ENCODE measurements around the gene STARD5. TPM values are rescaled to one million over a fixed set of nuclear protein-coding genes. Genes with fewer than 3 reads are reported as not detected.

STARD5 gene
- polyA plus RNA-seq, 1 experiment, result 5.9 TPM

GRCh38 chr15:81322676-81323253 is 1.2 kb downstream of the STARD5 start:
- Histone ChIP-seq H3K27me3 (ENCODE audit: control insufficient read depth, insufficient read depth, low read length) (no peaks in the 10 kb centered on the region), H3K36me3 (ENCODE audit: control insufficient read depth, insufficient read depth, low read length) (peaks cover 7% of the 10 kb centered on the region), H3K4me3 (ENCODE audit: low read depth, low read length) (no peak overlapping the region)
- ChIA-PET CTCF (no interaction called here), POLR2A (no interaction called here)
- DNase-seq (ENCODE audit: low read depth), result no peak
- no peak for TF ChIP-seq CTCF (IDR thresholded peaks at IDR 0.05; ENCODE audit: insufficient read depth, low read depth, low read length)

GRCh38 chr15:81321667-81322066 is 2.3 kb downstream of the STARD5 start:
- peaks cover 7% of the 10 kb centered on the region for H3K36me3 ChIP-seq (ENCODE audit: control insufficient read depth, insufficient read depth, low read length)
- DNase-seq (ENCODE audit: low read depth), result no peak
- no peak for TF ChIP-seq CTCF (IDR thresholded peaks at IDR 0.05; ENCODE audit: insufficient read depth, low read depth, low read length)
- CTCF ChIA-PET, result interaction anchor here (0.6 kb wide), 1 partner anchor 80 kb away, joined by 3 read pairs; no protein-coding TSS in a partner anchor
- no peaks in the 10 kb centered on the region for H3K27me3 ChIP-seq (ENCODE audit: control insufficient read depth, insufficient read depth, low read length)
- POLR2A ChIA-PET, result no interaction called here
- H3K4me3 ChIP-seq (ENCODE audit: low read depth, low read length), result no peak overlapping the region

- ChIA-PET POLR2A (no interaction called here), CTCF (no interaction called here)
- no peaks in the 10 kb centered on the region for H3K27me3 ChIP-seq (ENCODE audit: control insufficient read depth, insufficient read depth, low read length)
- no peak overlapping the region for H3K4me3 ChIP-seq (ENCODE audit: low read depth, low read length)
- TF ChIP-seq CTCF (IDR thresholded peaks at IDR 0.05; ENCODE audit: insufficient read depth, low read depth, low read length), result no peak
- peaks cover 7% of the 10 kb centered on the region for H3K36me3 ChIP-seq (ENCODE audit: control insufficient read depth, insufficient read depth, low read length)
- no peak for DNase-seq (ENCODE audit: low read depth)
Measured at GRCh38 chr15:81317642-81318017, 6.3 kb downstream of the STARD5 start.

- ChIA-PET POLR2A (no interaction called here), CTCF (interaction anchor here (0.7 kb wide), 1 partner anchor 42 kb away, joined by 3 read pairs; no protein-coding TSS in a partner anchor)
- H3K27me3 ChIP-seq (ENCODE audit: control insufficient read depth, insufficient read depth, low read length), result no peaks in the 10 kb centered on the region
- TF ChIP-seq CTCF (IDR thresholded peaks at IDR 0.05; ENCODE audit: insufficient read depth, low read depth, low read length), result no peak
- no peak for DNase-seq (ENCODE audit: low read depth)
- peaks cover 5% of the 10 kb centered on the region for H3K36me3 ChIP-seq (ENCODE audit: control insufficient read depth, insufficient read depth, low read length)
- no peak overlapping the region for H3K4me3 ChIP-seq (ENCODE audit: low read depth, low read length)
Measured at GRCh38 chr15:81316267-81316666, 7.7 kb downstream of the STARD5 start.

- Histone ChIP-seq H3K36me3 (ENCODE audit: control insufficient read depth, insufficient read depth, low read length) (peaks cover 5% of the 10 kb centered on the region), H3K27me3 (ENCODE audit: control insufficient read depth, insufficient read depth, low read length) (no peaks in the 10 kb centered on the region), H3K4me3 (ENCODE audit: low read depth, low read length) (no peak overlapping the region)
- CTCF ChIA-PET, result no interaction called here
- no peak for DNase-seq (ENCODE audit: low read depth)
- POLR2A ChIA-PET, result no interaction called here
- TF ChIP-seq CTCF (IDR thresholded peaks at IDR 0.05; ENCODE audit: insufficient read depth, low read depth, low read length), result no peak
Measured at GRCh38 chr15:81315452-81316175, 8.3 kb downstream of the STARD5 start.

All from BJ (cell line).